HepG2 (cell line): ENCODE measurements around the gene TRPT1. TPM values are rescaled to one million over a fixed set of nuclear protein-coding genes. Genes with fewer than 3 reads are reported as not detected.

Experiments used
- HNRNPH1 ChIP-seq: fragments of 200-400 bp; formaldehyde crosslinking; optimal IDR thresholded peaks from 2 replicates; pipeline ENCODE3; 2017; ENCODE audit warnings: mild to moderate bottlenecking, low read depth, low read length
- HNRNPUL1 ChIP-seq: fragments of 200-400 bp; formaldehyde crosslinking; IDR thresholded peaks from 2 replicates; pipeline ENCODE4 v1.6.1; 2017; ENCODE audit warnings: low read depth, mild to moderate bottlenecking, low read length, moderate library complexity
- PHF20 ChIP-seq: sonication (generic); formaldehyde crosslinking; IDR thresholded peaks from 2 replicates; pipeline ENCODE4 v1.5.0; 2020; ENCODE audit warnings: mild to moderate bottlenecking, missing genetic modification reagents
- ZNF274 ChIP-seq: sonication (generic); formaldehyde crosslinking; IDR thresholded peaks from 2 replicates; pipeline ENCODE4 v1.5.1; 2020; ENCODE audit warnings: mild to moderate bottlenecking, missing genetic modification reagents
- ZNF768 ChIP-seq: sonication (generic); formaldehyde crosslinking; IDR thresholded peaks from 2 replicates; pipeline ENCODE4 v1.4.0; 2020; ENCODE audit warnings: missing genetic modification reagents
- polyA plus RNA-seq, 8 experiments: library from polyadenylated mRNA; depleted of rRNA in 3 of 8; stranded (reverse) in 7 of 8; unstranded in 1 of 8; fragments of >200 nt; fragmentation: Illumina TruSeq in 4 of 8; extraction: Trizol in 4 of 8; gene quantifications; 2 replicates each; pipeline versions ENCODE4 v1.2.1 to v1.2.3, GENCODE V29; 2011 to 2016; ENCODE audit warnings: low read depth in 4 of 8, missing spikeins in 1 of 8, mixed read lengths in 1 of 8; ENCODE audit not compliant: insufficient read depth in 1 of 8
- total RNA-seq, 5 experiments: library from RNA; depleted of rRNA; stranded (reverse); fragments of >200 nt; fragmentation: Illumina TruSeq; extraction: Trizol; gene quantifications; 2 replicates each; pipeline ENCODE4 v1.2.3, GENCODE V29; 2016; ENCODE audit warnings: low read depth in 1 of 5
- TF ChIP-seq, protein P1 (sequence below): sonication (generic); formaldehyde crosslinking; IDR thresholded peaks from 2 replicates; pipeline ENCODE4 v1.4.0; 2020; ENCODE audit warnings: mild to moderate bottlenecking, missing genetic modification reagents, borderline replicate concordance
- TF ChIP-seq, protein P2 (sequence below): sonication (generic); formaldehyde crosslinking; IDR thresholded peaks from 2 replicates; pipeline ENCODE4 v1.4.0; 2020; ENCODE audit warnings: missing genetic modification reagents, borderline replicate concordance
- TF ChIP-seq, protein P3 (sequence below): sonication (generic); formaldehyde crosslinking; IDR thresholded peaks from 2 replicates; pipeline ENCODE4 v1.5.1; 2020; ENCODE audit warnings: missing genetic modification reagents, mild to moderate bottlenecking, borderline replicate concordance
- TF ChIP-seq, protein P4 (sequence below): sonication (generic); formaldehyde crosslinking; IDR thresholded peaks from 2 replicates; pipeline ENCODE4 v1.4.0; 2020; ENCODE audit warnings: missing genetic modification reagents; ENCODE audit errors: not compliant biosample characterization
- TF ChIP-seq, protein P5 (sequence below): sonication (generic); formaldehyde crosslinking; IDR thresholded peaks from 2 replicates; pipeline ENCODE4 v1.5.0; 2020; ENCODE audit warnings: missing genetic modification reagents
- TF ChIP-seq, protein P6 (sequence below): fragments of 450-650 bp; IDR thresholded peaks from 2 replicates; pipeline ENCODE4 v1.6.1; 2017; ENCODE audit warnings: mild to moderate bottlenecking

The TRPT1 gene
- total and polyA plus RNA-seq, 2 of the 13 experiments (the other 11 are each of a cell fraction or from before 2014, with no cell fraction given): 24.8 to 40.7 TPM

DNA sequence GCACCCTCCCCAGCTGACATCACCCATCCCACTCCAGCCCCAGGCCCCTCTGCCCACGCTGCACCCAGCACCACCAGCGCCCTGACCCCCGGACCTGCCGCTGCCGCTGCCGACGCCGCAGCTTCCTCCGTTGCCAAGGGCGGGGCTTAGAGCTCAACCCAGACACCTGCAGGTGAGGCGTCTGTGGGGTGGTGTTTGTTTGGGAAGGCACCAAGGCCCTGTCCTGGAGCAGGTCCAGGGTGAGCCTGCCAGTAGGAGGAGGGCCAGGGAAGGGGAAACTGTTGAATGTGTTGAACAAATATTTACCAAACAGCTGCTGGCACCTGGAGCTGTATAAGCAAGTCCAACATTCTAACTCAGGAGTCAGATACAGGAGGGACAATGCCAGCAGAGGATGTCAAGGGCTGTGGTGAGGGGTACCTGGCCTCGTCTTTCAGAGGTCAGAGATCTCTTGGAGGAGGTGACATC, 11.5 kb upstream of the TRPT1 start (continued):
- TF ChIP-seq HNRNPUL1 (no peak), PHF20 (CRISPR knock-in tag) (no peak), ZNF768 (CRISPR knock-in tag) (no peak), ZNF274 (CRISPR knock-in tag) (0 out of 2 replicates have a peak, but pooled peaks have one; percentile 26), HNRNPH1 (no peak)
- TF ChIP-seq, protein P1, sequence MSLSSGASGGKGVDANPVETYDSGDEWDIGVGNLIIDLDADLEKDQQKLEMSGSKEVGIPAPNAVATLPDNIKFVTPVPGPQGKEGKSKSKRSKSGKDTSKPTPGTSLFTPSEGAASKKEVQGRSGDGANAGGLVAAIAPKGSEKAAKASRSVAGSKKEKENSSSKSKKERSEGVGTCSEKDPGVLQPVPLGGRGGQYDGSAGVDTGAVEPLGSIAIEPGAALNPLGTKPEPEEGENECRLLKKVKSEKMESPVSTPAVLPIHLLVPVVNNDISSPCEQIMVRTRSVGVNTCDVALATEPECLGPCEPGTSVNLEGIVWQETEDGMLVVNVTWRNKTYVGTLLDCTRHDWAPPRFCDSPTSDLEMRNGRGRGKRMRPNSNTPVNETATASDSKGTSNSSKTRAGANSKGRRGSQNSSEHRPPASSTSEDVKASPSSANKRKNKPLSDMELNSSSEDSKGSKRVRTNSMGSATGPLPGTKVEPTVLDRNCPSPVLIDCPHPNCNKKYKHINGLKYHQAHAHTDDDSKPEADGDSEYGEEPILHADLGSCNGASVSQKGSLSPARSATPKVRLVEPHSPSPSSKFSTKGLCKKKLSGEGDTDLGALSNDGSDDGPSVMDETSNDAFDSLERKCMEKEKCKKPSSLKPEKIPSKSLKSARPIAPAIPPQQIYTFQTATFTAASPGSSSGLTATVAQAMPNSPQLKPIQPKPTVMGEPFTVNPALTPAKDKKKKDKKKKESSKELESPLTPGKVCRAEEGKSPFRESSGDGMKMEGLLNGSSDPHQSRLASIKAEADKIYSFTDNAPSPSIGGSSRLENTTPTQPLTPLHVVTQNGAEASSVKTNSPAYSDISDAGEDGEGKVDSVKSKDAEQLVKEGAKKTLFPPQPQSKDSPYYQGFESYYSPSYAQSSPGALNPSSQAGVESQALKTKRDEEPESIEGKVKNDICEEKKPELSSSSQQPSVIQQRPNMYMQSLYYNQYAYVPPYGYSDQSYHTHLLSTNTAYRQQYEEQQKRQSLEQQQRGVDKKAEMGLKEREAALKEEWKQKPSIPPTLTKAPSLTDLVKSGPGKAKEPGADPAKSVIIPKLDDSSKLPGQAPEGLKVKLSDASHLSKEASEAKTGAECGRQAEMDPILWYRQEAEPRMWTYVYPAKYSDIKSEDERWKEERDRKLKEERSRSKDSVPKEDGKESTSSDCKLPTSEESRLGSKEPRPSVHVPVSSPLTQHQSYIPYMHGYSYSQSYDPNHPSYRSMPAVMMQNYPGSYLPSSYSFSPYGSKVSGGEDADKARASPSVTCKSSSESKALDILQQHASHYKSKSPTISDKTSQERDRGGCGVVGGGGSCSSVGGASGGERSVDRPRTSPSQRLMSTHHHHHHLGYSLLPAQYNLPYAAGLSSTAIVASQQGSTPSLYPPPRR: peak; percentile 89
- TF ChIP-seq, protein P2, sequence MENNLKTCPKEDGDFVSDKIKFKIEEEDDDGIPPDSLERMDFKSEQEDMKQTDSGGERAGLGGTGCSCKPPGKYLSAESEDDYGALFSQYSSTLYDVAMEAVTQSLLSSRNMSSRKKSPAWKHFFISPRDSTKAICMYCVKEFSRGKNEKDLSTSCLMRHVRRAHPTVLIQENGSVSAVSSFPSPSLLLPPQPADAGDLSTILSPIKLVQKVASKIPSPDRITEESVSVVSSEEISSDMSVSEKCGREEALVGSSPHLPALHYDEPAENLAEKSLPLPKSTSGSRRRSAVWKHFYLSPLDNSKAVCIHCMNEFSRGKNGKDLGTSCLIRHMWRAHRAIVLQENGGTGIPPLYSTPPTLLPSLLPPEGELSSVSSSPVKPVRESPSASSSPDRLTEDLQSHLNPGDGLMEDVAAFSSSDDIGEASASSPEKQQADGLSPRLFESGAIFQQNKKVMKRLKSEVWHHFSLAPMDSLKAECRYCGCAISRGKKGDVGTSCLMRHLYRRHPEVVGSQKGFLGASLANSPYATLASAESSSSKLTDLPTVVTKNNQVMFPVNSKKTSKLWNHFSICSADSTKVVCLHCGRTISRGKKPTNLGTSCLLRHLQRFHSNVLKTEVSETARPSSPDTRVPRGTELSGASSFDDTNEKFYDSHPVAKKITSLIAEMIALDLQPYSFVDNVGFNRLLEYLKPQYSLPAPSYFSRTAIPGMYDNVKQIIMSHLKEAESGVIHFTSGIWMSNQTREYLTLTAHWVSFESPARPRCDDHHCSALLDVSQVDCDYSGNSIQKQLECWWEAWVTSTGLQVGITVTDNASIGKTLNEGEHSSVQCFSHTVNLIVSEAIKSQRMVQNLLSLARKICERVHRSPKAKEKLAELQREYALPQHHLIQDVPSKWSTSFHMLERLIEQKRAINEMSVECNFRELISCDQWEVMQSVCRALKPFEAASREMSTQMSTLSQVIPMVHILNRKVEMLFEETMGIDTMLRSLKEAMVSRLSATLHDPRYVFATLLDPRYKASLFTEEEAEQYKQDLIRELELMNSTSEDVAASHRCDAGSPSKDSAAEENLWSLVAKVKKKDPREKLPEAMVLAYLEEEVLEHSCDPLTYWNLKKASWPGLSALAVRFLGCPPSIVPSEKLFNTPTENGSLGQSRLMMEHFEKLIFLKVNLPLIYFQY (CRISPR knock-in tag): no peak
- TF ChIP-seq, protein P3, sequence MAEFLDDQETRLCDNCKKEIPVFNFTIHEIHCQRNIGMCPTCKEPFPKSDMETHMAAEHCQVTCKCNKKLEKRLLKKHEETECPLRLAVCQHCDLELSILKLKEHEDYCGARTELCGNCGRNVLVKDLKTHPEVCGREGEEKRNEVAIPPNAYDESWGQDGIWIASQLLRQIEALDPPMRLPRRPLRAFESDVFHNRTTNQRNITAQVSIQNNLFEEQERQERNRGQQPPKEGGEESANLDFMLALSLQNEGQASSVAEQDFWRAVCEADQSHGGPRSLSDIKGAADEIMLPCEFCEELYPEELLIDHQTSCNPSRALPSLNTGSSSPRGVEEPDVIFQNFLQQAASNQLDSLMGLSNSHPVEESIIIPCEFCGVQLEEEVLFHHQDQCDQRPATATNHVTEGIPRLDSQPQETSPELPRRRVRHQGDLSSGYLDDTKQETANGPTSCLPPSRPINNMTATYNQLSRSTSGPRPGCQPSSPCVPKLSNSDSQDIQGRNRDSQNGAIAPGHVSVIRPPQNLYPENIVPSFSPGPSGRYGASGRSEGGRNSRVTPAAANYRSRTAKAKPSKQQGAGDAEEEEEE: no peak
- TF ChIP-seq, protein P4, sequence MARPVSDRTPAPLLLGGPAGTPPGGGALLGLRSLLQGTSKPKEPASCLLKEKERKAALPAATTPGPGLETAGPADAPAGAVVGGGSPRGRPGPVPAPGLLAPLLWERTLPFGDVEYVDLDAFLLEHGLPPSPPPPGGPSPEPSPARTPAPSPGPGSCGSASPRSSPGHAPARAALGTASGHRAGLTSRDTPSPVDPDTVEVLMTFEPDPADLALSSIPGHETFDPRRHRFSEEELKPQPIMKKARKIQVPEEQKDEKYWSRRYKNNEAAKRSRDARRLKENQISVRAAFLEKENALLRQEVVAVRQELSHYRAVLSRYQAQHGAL (CRISPR knock-in tag): no peak
- TF ChIP-seq, protein P5, sequence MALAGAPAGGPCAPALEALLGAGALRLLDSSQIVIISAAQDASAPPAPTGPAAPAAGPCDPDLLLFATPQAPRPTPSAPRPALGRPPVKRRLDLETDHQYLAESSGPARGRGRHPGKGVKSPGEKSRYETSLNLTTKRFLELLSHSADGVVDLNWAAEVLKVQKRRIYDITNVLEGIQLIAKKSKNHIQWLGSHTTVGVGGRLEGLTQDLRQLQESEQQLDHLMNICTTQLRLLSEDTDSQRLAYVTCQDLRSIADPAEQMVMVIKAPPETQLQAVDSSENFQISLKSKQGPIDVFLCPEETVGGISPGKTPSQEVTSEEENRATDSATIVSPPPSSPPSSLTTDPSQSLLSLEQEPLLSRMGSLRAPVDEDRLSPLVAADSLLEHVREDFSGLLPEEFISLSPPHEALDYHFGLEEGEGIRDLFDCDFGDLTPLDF (CRISPR knock-in tag): no peak
- TF ChIP-seq, protein P6, sequence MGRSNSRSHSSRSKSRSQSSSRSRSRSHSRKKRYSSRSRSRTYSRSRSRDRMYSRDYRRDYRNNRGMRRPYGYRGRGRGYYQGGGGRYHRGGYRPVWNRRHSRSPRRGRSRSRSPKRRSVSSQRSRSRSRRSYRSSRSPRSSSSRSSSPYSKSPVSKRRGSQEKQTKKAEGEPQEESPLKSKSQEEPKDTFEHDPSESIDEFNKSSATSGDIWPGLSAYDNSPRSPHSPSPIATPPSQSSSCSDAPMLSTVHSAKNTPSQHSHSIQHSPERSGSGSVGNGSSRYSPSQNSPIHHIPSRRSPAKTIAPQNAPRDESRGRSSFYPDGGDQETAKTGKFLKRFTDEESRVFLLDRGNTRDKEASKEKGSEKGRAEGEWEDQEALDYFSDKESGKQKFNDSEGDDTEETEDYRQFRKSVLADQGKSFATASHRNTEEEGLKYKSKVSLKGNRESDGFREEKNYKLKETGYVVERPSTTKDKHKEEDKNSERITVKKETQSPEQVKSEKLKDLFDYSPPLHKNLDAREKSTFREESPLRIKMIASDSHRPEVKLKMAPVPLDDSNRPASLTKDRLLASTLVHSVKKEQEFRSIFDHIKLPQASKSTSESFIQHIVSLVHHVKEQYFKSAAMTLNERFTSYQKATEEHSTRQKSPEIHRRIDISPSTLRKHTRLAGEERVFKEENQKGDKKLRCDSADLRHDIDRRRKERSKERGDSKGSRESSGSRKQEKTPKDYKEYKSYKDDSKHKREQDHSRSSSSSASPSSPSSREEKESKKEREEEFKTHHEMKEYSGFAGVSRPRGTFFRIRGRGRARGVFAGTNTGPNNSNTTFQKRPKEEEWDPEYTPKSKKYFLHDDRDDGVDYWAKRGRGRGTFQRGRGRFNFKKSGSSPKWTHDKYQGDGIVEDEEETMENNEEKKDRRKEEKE: no peak
